GM18870 (cell line): ENCODE data around the gene FOXM1.

Experiments used
- ATAC-seq: cut with Tn5 transposase; IDR thresholded peaks from one replicate; pipeline ENCODE4 v1.9.1; 2021; ENCODE audit warnings: moderate library complexity; ENCODE audit not compliant: unreplicated experiment

Gene FOXM1, protein sequence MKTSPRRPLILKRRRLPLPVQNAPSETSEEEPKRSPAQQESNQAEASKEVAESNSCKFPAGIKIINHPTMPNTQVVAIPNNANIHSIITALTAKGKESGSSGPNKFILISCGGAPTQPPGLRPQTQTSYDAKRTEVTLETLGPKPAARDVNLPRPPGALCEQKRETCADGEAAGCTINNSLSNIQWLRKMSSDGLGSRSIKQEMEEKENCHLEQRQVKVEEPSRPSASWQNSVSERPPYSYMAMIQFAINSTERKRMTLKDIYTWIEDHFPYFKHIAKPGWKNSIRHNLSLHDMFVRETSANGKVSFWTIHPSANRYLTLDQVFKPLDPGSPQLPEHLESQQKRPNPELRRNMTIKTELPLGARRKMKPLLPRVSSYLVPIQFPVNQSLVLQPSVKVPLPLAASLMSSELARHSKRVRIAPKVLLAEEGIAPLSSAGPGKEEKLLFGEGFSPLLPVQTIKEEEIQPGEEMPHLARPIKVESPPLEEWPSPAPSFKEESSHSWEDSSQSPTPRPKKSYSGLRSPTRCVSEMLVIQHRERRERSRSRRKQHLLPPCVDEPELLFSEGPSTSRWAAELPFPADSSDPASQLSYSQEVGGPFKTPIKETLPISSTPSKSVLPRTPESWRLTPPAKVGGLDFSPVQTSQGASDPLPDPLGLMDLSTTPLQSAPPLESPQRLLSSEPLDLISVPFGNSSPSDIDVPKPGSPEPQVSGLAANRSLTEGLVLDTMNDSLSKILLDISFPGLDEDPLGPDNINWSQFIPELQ

DNA sequence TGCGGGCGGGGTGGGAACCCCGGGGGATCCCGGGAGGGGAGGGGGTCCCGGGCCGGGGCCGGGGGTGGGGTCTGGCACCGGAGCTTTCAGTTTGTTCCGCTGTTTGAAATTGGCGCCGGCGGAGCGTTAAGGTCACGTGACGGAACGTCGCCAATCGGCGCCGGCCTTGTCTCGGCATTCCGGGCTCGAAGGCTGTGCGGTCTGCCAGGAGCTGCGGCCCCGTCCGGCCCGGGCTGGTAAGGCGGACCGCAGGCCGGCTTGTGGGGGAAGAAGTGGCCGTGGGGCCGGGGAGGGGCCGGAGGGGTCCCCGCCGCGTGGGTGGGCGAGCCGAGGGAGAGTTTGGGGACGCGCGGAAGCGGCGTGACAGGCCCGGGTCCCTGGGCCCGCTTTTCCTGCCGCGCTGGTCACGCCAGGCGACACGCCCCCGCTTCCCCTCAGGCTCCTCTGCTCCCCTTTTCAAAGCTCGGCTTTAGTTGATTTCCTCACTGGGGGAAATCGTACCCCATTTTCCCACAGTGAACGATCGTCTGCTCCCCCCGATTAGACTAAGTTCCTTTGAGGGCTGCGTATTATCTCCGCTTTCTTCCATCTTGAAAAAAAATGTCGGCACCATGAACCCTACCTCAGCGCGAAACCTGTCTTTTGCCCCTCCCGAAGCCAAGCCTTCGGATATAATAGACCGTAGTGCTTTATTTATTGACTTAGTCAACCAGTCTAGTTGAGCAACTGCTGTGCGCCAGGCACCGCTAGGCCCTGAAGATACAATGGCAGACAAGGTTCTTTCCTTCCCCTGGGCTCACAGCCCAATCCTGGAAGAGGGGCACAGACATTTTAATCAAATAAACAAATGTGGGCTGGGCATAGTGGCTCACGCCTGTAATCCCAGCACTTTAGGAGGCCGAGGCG lies at the start of gene FOXM1, which contains the start of gene RHNO1:
Gene FOXM1 (minus strand): TSS at position 128 of the 906 bp plus-strand sequence. CDS start 2,696 bp downstream, outside the sequence.
Gene RHNO1 (plus strand): TSS at position 177 of the 906 bp plus-strand sequence. CDS start 8,144 bp downstream, outside the sequence.
- peak; percentile 60 for ATAC-seq

DNA sequence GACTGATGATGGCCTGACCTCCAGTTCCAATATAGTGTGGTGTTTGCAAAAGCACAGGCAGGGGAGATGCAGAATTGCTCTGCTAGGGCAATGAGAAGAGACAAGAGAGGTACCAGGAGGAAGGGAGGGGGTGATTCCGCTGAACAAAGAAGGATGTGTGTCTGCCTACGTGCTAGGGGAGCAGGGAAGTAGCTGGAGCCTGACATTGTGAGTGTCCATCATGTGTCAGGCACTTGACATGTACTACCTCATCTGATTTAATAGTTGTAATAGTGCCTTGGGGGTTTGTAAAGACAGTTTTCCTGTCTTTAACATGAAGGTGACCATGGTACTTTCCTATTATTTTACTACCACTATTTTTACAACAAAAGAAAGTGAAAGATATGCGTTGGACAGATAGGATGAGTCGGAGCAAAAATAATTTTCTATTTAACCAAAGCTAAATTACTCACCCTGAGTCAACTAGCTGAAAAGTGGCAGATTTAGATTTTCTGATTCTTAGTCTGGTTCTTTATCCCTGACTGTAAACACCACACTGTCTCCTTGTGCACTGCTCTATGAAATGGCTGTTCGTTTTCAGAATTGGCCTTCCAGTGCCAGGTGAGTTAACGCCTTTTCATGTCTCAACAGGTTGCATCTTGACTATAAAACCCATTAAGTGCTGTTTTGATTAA lies 48.5 kb upstream of the FOXM1 start:
- ATAC-seq, result no peak

DNA sequence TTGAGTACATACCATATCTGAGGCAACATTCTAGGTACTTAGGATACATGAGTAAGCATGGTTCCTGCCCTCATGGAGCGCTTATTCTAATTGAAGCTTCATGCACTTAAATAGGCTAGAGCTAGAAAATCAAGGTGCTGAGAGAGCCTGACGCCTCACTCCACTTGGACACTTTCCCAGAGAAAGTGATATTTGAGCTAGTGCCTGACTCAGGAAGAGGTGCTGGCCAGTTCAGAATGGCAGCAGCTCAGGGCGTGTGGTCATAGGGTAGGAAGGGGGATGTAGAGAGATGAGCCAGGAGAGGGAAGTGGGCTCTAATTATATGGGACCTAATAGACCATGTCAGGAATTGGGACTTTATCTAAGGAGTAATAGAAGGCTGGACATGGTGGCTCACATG lies 47.0 kb upstream of the FOXM1 start:
- ATAC-seq, result no peak

DNA sequence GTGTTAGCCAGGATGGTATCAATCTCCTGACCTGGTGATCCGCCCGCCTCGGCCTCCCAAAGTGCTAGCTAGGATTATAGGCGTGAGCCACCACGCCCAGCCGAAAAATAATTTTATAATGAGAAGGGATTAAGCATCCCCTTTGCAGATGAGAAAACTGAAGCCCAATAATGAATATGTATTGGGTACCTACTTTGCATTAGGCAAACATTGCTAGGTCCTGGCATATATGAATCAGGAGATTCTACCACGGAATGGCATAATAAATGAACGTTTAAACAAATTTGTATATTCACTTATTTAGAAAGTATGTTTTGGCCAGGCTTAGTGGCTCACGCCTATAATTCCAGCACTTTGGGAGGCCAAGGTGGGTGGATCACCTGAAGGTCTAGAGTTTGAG lies 46.1 kb upstream of the FOXM1 start:
- no peak for ATAC-seq

DNA sequence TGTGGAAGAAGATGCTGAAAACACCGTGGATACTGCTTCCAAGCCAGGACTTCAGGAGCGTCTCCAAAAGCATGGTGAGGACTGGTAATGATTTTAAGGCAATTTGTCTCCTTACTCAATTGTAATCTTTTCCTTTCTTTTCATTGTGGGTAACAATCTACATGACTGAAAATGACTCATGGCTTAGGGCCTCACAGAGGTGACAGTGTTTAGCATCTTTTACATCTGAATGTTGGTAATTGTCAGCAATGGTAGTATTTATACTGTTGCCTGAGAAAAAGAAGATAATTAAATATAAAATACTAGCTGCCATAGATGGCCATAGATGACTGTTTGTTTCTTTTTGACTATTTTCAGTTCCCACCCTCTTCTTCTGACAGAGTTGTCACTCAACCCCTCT lies 45.4 kb upstream of the FOXM1 start:
- ATAC-seq, result no peak

DNA sequence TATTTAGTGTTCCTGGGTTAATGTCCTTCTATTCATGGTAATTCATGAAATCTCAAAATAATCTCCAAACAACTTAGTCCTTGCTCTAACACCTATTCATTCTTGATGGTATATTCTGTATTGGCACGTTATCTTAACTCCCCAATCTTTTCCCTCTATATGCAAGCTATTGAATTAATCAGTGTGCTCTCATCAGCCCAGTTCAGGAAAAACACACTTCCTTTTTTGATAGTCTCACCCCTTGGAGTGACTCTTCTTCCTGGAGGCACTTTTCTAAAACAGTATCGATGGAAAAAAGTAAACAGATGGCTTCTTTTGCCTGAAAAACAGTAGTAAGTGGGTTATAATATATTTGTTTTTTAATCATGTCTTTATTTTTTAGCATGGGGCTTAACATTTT lies 42.3 kb upstream of the FOXM1 start:
- no peak for ATAC-seq

DNA sequence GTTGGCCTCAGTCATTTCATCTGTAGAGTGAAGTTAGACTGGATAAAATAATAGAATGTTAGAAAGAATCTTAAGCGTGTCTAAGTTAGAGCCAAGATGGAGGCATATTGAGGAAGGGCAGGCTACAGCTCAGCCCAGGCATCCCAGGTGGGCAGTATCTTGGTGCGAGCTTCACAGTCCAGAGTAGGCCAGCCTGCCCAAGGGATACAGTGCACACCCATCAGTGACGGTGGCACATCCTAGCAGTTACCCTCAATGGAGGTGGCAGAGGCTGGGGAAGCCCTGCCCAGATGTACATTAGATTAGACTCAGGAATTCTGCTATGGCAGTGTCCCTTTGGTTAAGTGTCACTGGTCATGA lies 35.2 kb upstream of the FOXM1 start:
- ATAC-seq, result no peak

DNA sequence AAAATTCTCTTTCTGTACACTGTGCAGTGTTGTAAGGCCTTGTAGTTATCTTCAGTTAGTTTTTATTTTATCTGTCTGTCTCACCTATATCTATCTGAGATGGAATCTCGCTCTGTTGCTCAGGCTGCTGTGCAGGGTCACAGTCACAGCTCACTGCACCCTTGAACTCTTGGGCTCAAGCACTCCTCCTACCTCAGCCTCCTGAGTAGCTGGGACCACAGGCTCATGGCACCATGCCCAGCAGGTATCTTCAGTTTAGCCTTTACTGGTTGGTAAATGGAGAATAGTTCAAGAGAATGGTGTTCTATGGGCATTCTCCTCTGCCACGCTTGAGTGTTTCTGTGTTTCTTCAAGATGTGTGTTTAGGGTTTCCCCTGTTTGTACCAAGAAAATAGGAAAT lies 27.3 kb upstream of the FOXM1 start:
- no peak for ATAC-seq

DNA sequence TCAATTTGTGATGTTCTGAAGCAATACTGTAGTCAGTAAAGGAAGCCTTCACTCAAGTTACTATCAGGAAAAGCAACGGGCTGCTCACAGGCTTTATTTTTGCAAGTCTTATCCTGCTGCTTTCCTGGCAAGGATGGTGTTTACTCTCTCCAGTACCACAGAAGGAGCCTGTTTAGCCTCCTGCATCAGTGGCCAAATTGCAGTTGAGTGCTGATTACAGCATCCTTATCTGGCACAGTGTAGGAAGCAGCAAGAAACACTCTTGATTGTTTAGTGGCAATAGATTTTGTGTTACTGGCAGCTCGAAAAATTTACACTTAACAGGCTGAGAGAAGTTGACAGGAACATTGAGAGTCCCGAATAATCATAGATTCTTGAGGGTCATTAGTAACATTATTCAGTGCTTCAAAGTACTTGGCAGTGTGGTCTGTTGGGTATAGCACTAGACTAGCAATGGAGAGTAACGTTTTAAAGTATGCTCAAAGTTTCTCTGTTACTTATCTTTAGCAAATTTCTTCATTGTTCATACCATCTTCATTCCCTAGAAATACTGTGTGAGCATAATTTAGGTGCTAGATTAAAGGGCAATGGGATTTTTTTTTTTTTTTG lies 25.4 kb upstream of the FOXM1 start:
- no peak for ATAC-seq

DNA sequence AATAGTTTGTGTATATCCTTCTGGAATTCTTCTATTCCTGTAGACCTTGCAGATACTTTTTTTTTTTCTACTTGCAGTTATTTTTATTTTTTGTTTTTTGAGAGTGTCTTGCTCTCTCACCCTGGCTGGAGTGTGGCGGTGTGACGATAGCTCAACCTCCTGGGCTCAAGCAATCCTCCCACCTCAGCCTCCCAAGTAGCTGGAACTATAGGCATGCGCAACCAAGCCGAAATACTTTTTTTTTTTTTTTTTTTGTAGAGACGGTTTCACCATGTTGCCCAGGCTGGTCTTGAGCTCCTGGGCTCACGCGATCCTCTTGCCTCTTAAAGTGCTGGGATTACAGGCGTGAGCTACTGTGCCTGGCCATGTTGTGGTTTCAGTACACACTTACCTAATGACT lies 23.7 kb upstream of the FOXM1 start:
- ATAC-seq, result no peak

DNA sequence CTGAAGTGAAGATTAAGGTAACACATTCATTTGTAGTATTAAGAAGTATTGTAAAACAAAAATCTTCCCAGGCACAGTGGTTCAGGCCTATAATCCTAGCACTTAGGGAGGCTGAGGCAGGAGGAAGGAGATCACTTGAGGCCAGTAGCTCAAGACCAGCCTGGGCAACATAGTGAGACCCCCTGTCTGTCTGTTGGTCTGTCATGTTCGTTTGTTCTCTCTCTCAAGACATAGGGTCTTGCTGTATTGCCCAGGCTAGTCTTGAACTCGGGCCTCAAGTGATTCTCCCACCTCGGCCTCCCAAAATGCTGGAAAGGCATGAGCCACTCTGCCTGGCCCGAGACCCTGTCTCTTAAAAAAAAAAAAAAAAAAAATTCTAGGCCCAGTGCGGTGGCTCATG lies 20.4 kb upstream of the FOXM1 start:
- no peak for ATAC-seq

DNA sequence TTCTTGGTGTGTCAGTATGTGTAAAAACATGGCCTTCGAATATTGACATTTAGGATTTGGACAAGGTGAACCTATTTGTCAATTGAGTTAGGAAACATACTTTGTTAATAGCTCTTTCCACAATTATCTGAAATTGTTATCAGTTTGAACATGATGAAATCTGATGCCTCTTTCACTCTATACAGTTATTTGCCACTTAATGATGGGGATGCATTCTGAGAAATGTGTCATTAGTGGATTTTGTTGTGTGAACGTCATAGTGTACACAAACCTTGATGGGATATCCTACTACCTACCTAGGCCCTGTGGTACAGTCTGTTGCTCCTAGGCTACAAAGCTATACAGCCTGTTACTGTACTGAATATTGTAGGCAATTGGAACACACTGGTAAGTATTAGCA lies 18.5 kb upstream of the FOXM1 start:
- no peak for ATAC-seq

DNA sequence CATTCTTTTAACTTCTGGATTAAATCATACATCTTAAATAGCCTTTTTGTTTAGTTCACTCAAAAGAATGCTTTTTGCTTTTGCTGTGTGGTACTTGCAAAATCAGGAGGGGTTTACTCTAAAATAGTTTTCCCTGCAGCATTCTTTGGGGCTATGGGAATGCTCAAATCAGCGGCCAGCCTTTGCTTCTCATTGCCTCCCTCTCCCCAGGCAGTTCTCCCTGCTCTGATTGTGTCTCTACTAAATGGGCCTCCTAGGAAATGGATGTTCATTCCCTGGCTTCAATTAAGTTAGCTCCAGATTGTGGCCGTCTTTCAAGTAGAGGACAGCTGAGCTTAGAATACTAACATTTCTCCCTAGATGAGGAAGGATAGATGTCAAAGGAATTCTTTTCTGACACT lies 18.1 kb upstream of the FOXM1 start:
- ATAC-seq, result no peak

DNA sequence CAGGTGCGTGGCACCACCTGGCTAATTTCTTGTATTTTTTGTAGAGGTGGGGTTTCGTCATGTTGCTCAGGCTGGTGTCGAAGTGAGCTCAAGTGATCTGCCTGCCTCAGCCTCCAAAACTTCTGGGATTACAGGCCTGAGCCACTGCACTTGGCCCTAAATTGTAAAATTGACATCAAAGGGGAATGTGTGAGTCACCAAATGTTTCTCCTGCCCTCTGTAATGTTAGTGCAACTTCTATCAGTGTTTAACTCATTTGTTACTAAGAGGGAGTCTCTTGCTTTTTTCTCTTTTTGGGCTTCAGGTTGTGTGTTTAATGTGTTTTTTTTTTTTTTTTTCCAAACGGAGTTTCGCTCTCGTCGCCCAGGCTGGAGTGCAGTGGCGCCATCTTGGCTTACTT lies 16.0 kb upstream of the FOXM1 start:
- no peak for ATAC-seq

DNA sequence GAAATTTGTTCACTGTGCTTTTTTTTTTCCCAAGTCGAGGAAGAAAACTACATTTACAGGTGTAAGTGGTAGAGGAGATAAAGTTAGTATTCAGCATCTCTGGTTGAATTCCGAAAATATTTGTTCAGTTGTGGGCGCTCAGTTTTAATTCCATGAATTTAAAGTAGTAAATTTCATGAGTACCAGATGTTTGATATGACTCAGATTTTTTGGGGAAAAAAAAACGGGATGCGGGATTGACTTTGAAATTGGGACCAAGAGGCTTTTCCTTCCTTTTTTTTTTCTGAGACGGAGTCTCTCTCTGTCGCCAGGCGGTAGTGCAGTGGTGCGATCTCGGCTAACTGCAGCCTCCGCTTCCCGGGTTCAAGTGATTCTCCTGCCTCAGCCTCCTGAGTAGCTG lies 15.3 kb upstream of the FOXM1 start:
- ATAC-seq, result no peak

DNA sequence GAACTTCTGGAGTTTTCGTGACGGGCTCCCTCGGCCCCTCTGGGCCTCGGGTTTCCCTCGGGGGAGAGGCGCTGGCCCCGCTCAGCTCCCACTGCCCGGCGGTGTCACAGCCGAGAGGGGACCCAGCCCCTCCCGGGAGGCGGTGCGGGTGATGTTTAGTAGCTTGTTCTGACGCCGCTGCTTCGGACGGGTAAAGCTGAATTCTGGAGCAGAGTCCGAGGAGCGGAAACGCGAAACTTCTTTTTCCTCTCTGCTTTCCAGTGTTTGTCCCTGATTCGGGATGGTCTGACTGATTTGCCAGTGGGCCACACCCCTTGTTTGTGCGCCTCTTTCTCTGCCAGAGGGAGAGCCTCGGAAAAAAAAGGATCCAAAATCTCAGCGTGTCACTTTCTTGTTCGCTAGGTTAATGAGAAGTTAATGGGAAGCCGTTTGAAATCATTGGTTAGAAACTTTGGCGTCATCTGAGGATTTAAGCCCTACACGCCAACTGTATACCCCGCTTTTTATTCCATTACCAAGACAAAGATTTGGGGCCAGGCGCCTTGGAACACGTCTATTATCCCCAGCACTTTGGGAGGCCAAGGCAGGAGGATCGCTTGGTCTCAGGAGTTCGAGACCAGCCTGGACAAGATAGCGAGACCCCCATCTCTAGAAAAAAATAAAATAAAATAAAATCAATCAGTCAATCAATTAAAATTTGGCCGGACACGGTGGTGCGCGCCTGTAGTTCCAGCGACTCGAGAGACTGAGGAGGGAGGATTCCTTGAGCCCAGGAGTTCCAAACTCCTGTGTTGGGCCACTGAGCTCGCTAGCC lies 14.5 kb upstream of the FOXM1 start:
- ATAC-seq, result no peak

DNA sequence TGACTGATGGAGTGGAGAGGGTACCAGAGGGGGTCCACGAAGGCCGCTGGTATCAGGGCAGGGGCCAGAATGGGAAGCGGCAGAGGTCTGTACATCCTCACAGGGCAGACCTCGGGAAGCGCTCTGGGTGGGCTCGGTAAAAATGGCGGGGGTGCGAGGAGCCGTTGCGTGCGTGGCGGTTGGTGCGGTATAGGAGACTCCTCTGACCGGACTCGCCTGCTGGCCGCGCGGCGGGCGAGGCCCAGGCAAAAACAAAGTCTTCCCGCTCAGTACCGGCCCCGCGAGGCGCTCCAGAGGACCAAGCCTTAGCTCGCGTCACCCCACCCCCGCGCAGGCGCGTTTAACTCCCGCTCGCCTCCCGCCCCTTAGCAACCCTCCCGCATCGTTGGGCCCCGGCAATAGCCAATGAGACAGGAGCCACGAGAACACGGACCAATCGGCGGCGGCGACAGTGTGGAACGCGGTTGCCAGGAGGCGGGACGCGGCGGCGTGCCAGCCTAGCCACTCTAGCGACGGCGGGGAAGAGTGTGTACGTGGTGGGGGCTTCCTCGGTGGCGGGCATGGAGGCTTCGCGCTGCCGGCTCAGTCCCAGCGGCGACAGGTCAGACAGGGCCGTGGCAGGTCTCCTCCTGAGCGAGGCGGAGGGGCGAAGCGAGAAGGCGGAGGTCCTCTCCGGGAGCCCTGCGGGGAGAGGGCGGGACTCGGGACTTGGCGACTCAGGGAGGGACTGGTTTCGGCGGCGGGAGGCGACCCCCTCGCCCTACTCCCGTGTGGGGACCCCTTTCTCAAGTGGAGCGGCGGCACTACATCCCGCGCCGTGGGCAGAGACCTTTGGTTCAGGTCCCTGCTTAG lies 13.6 kb upstream of the FOXM1 start, which contains the start of gene TULP3:
Gene TULP3 (plus strand): TSS at position 504 of the 852 bp plus-strand sequence. CDS start 57 bp downstream, at position 561.
- peak; percentile 92 for ATAC-seq

DNA sequence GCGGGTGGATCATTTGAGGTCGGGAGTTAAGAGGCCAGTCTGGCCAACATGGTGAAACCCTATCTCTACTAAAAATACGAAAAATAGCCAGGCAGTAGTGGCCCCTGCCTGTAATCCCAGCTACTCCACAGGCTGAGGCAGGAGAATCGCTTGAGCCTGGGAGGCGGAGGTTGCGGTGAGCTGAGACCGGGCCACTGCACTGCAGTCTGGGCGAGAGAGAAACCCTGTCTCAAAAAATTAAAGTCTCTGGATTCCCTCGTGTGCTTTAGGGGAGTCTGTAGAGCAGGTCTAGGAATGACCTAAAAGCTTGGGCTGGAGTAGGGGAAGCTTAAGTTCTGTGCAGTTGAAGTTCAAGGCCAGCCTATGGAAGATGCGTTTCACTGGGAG lies 13.0 kb upstream of the FOXM1 start:
- ATAC-seq, result no peak
